ENCODE data around the gene DBN1. TPM values are rescaled to one million over a fixed set of nuclear protein-coding genes. Genes with fewer than 3 reads are reported as not detected.

DBN1 gene
- total RNA-seq, 1 experiment from 2014 or later: 195 TPM

- ATAC-seq: no peak
- no peak for DNase-seq (ENCODE audit: low read depth, low spot score)
- no peak overlapping the region for H3K4me3 ChIP-seq (ENCODE audit: low read depth in 2 of 2, low read length in 2 of 2)
- ChIA-PET POLR2A (no interaction called here), CTCF (no interaction called here)
- TF ChIP-seq SIN3A (IDR thresholded peaks at IDR 0.05; ENCODE audit: borderline replicate concordance, insufficient read depth, low read depth, low read length) (no peak), TCF7L2 (IDR thresholded peaks at IDR 0.05; ENCODE audit: low read depth, low read length) (no peak), CTCF (IDR thresholded peaks at IDR 0.05) (no peak), REST (IDR thresholded peaks at IDR 0.05; ENCODE audit: insufficient read depth in 1 of 2, low read depth in 2 of 2, low read length in 1 of 2) (no peak), POLR2AphosphoS5 (IDR thresholded peaks at IDR 0.05; ENCODE audit: low read depth, low read length) (no peak)
- peaks cover 14% of the 10 kb centered on the region for H3K36me3 ChIP-seq (ENCODE audit: control insufficient read depth, insufficient read depth, low read length)
- intact Hi-C loops (cut with micrococcal nuclease; ENCODE audit: unreplicated experiment): no loop called here
- no TSS peak for BruUV-seq (replicated peaks)
- no peaks in the 10 kb centered on the region for H3K9me3 ChIP-seq (ENCODE audit: control insufficient read depth, insufficient read depth, low read depth, low read length)
- H3K27me3 ChIP-seq (ENCODE audit: control insufficient read depth, insufficient read depth, low read length): no peaks in the 10 kb centered on the region
- peaks cover 13% of the 10 kb centered on the region; the same call in 1 of the 2 replicates for H3K4me1 ChIP-seq (ENCODE audit: control insufficient read depth, insufficient read depth, low read length)
- H3K27ac ChIP-seq (ENCODE audit: low read length): no peak overlapping the region
- in situ Hi-C loops (cut with HindIII; ENCODE audit: low pct_unique_long_range_greater_than_20kb, low sequenced_read_pairs): no loop called here
Observed at GRCh38 chr5:177512736-177513380, 39.4 kb upstream of the DBN1 start.

GRCh38 chr5:177511796-177512675 is 38.6 kb upstream of the DBN1 start:
- ChIA-PET CTCF (no interaction called here), POLR2A (interaction anchor here (0.6 kb wide), 1 partner anchor 851 kb away, joined by 4 read pairs; no protein-coding TSS in a partner anchor)
- intact Hi-C loops (cut with micrococcal nuclease; ENCODE audit: unreplicated experiment): no loop called here
- in situ Hi-C loops (cut with HindIII; ENCODE audit: low pct_unique_long_range_greater_than_20kb, low sequenced_read_pairs): no loop called here
- TF ChIP-seq TCF7L2 (IDR thresholded peaks at IDR 0.05; ENCODE audit: low read depth, low read length) (no peak), CTCF (IDR thresholded peaks at IDR 0.05) (no peak), REST (IDR thresholded peaks at IDR 0.05; ENCODE audit: insufficient read depth in 1 of 2, low read depth in 2 of 2, low read length in 1 of 2) (no peak), SIN3A (IDR thresholded peaks at IDR 0.05; ENCODE audit: borderline replicate concordance, insufficient read depth, low read depth, low read length) (no peak), POLR2AphosphoS5 (IDR thresholded peaks at IDR 0.05; ENCODE audit: low read depth, low read length) (no peak)
- no peak overlapping the region for H3K27ac ChIP-seq (ENCODE audit: low read length)
- DNase-seq (ENCODE audit: low read depth, low spot score): no peak
- BruUV-seq (replicated peaks): TSS peak; percentile 60
- no peak overlapping the region for H3K4me3 ChIP-seq (ENCODE audit: low read depth in 2 of 2, low read length in 2 of 2)
- peaks cover 14% of the 10 kb centered on the region for H3K36me3 ChIP-seq (ENCODE audit: control insufficient read depth, insufficient read depth, low read length)
- H3K27me3 ChIP-seq (ENCODE audit: control insufficient read depth, insufficient read depth, low read length): no peaks in the 10 kb centered on the region
- H3K9me3 ChIP-seq (ENCODE audit: control insufficient read depth, insufficient read depth, low read depth, low read length): no peaks in the 10 kb centered on the region
- H3K4me1 ChIP-seq (ENCODE audit: control insufficient read depth, insufficient read depth, low read length): peaks cover 13% of the 10 kb centered on the region; the same call in 1 of the 2 replicates
- ATAC-seq: no peak
